ENCODE measurements around the gene TINCR.

- TF ChIP-seq CTCF (IDR thresholded peaks at IDR 0.05 in 8 of 11, conservative IDR thresholded peaks at IDR 0.05 in 3 of 11) (no peak), POLR2A (IDR thresholded peaks at IDR 0.05) (no peak), POLR2AphosphoS5 (IDR thresholded peaks at IDR 0.05) (no peak)
These were observed 29.9 kb downstream of the TINCR start for GRCh38 chr19:5537870-5538269.
